Neuron (in vitro differentiated cells): ENCODE measurements around the gene GRID1.

ENCODE experiments used
- H2AFZ ChIP-seq: one replicate; pipeline ENCODE4 v1.6.1; 2013; ENCODE audit warnings: low read depth, mild to moderate bottlenecking, inconsistent platforms, low read length, moderate library complexity
- H3K27me3 ChIP-seq: one replicate; pipeline ENCODE4 v1.6.1; 2013; ENCODE audit warnings: low read length; ENCODE audit not compliant: insufficient read depth
- H3K36me3 ChIP-seq: one replicate; pipeline ENCODE4 v1.6.1; 2013; ENCODE audit warnings: low read length; ENCODE audit not compliant: insufficient read depth
- H3K4me1 ChIP-seq: one replicate; pipeline ENCODE4 v1.6.1; 2013; ENCODE audit warnings: low read length; ENCODE audit not compliant: insufficient read depth
- H3K4me3 ChIP-seq: 2 replicates; pipeline ENCODE4 v1.5.1; 2013; ENCODE audit warnings: mild to moderate bottlenecking, low read length, moderate library complexity
- H3K9me3 ChIP-seq: one replicate; pipeline ENCODE4 v1.6.1; 2013; ENCODE audit warnings: low read length

GRID1 gene

GRCh38 chr10:86001521-86001920 lies 365.1 kb downstream of the GRID1 start:
- Histone ChIP-seq H3K36me3 (no peaks in the 10 kb centered on the region), H3K4me3 (no peak overlapping the region), H2AFZ (no peak overlapping the region), H3K4me1 (no peaks in the 10 kb centered on the region), H3K27me3 (no peaks in the 10 kb centered on the region), H3K9me3 (no peaks in the 10 kb centered on the region)

GRCh38 chr10:85997544-85997943 lies 369.1 kb downstream of the GRID1 start:
- H3K4me3 ChIP-seq: no peak overlapping the region
- H3K36me3 ChIP-seq: no peaks in the 10 kb centered on the region
- no peaks in the 10 kb centered on the region for H3K9me3 ChIP-seq
- H3K27me3 ChIP-seq: no peaks in the 10 kb centered on the region
- no peaks in the 10 kb centered on the region for H3K4me1 ChIP-seq
- H2AFZ ChIP-seq: no peak overlapping the region

- Histone ChIP-seq H3K4me1 (no peaks in the 10 kb centered on the region), H2AFZ (no peak overlapping the region), H3K36me3 (no peaks in the 10 kb centered on the region), H3K4me3 (no peak overlapping the region), H3K27me3 (no peaks in the 10 kb centered on the region), H3K9me3 (no peaks in the 10 kb centered on the region)
These were observed 370.8 kb downstream of the GRID1 start for GRCh38 chr10:85995791-85996190.

GRCh38 chr10:85993840-85994507 lies 372.6 kb downstream of the GRID1 start:
- Histone ChIP-seq H3K4me1 (no peaks in the 10 kb centered on the region), H3K36me3 (no peaks in the 10 kb centered on the region), H3K9me3 (no peaks in the 10 kb centered on the region), H2AFZ (no peak overlapping the region), H3K4me3 (no peak overlapping the region), H3K27me3 (no peaks in the 10 kb centered on the region)

GRCh38 chr10:85993140-85993539 lies 373.5 kb downstream of the GRID1 start:
- Histone ChIP-seq H3K27me3 (no peaks in the 10 kb centered on the region), H3K4me3 (no peak overlapping the region), H3K9me3 (no peaks in the 10 kb centered on the region), H3K36me3 (no peaks in the 10 kb centered on the region), H2AFZ (no peak overlapping the region), H3K4me1 (no peaks in the 10 kb centered on the region)

- Histone ChIP-seq H2AFZ (no peak overlapping the region), H3K36me3 (no peaks in the 10 kb centered on the region), H3K4me3 (no peak overlapping the region), H3K27me3 (no peaks in the 10 kb centered on the region), H3K9me3 (no peaks in the 10 kb centered on the region), H3K4me1 (no peaks in the 10 kb centered on the region)
These were observed 374.3 kb downstream of the GRID1 start for GRCh38 chr10:85992324-85992723.

GRCh38 chr10:85986777-85987176 lies 379.8 kb downstream of the GRID1 start:
- Histone ChIP-seq H3K4me3 (no peak overlapping the region), H3K27me3 (no peaks in the 10 kb centered on the region), H2AFZ (no peak overlapping the region), H3K9me3 (no peaks in the 10 kb centered on the region), H3K4me1 (no peaks in the 10 kb centered on the region), H3K36me3 (no peaks in the 10 kb centered on the region)

GRCh38 chr10:85983051-85983450 lies 383.5 kb downstream of the GRID1 start:
- Histone ChIP-seq H2AFZ (no peak overlapping the region), H3K27me3 (no peaks in the 10 kb centered on the region), H3K4me3 (no peak overlapping the region), H3K36me3 (no peaks in the 10 kb centered on the region), H3K9me3 (no peaks in the 10 kb centered on the region), H3K4me1 (no peaks in the 10 kb centered on the region)

GRCh38 chr10:85979598-85979997 lies 387.0 kb downstream of the GRID1 start:
- Histone ChIP-seq H2AFZ (no peak overlapping the region), H3K9me3 (no peaks in the 10 kb centered on the region), H3K27me3 (no peaks in the 10 kb centered on the region), H3K4me1 (no peaks in the 10 kb centered on the region), H3K4me3 (no peak overlapping the region), H3K36me3 (no peaks in the 10 kb centered on the region)

- Histone ChIP-seq H3K4me1 (no peaks in the 10 kb centered on the region), H3K36me3 (no peaks in the 10 kb centered on the region), H3K9me3 (no peaks in the 10 kb centered on the region), H3K4me3 (no peak overlapping the region), H3K27me3 (no peaks in the 10 kb centered on the region), H2AFZ (no peak overlapping the region)
These were observed 387.8 kb downstream of the GRID1 start for GRCh38 chr10:85978566-85979358.

- H3K4me1 ChIP-seq: no peaks in the 10 kb centered on the region
- H3K36me3 ChIP-seq: no peaks in the 10 kb centered on the region
- H3K9me3 ChIP-seq: no peaks in the 10 kb centered on the region
- H2AFZ ChIP-seq: no peak overlapping the region
- no peaks in the 10 kb centered on the region for H3K27me3 ChIP-seq
- H3K4me3 ChIP-seq: no peak overlapping the region
These were observed 389.0 kb downstream of the GRID1 start for GRCh38 chr10:85977642-85978041.

GRCh38 chr10:85976267-85976793 lies 390.3 kb downstream of the GRID1 start:
- H3K4me3 ChIP-seq: no peak overlapping the region
- no peak overlapping the region for H2AFZ ChIP-seq
- H3K27me3 ChIP-seq: no peaks in the 10 kb centered on the region
- H3K4me1 ChIP-seq: no peaks in the 10 kb centered on the region
- no peaks in the 10 kb centered on the region for H3K9me3 ChIP-seq
- no peaks in the 10 kb centered on the region for H3K36me3 ChIP-seq

GRCh38 chr10:85971494-85971893 lies 395.1 kb downstream of the GRID1 start:
- H3K4me3 ChIP-seq: no peak overlapping the region
- no peaks in the 10 kb centered on the region for H3K36me3 ChIP-seq
- no peaks in the 10 kb centered on the region for H3K27me3 ChIP-seq
- H2AFZ ChIP-seq: no peak overlapping the region
- H3K9me3 ChIP-seq: no peaks in the 10 kb centered on the region
- H3K4me1 ChIP-seq: no peaks in the 10 kb centered on the region
